ENCODE measurements around the gene HSCB. TPM values are rescaled to one million over a fixed set of nuclear protein-coding genes. Genes with fewer than 3 reads are reported as not detected.
"Not testable (repeated sequence)": the region's sequence is repeated elsewhere in the genome, so short reads cannot be mapped to it uniquely, and the experiment has no call there.

The HSCB gene, protein sequence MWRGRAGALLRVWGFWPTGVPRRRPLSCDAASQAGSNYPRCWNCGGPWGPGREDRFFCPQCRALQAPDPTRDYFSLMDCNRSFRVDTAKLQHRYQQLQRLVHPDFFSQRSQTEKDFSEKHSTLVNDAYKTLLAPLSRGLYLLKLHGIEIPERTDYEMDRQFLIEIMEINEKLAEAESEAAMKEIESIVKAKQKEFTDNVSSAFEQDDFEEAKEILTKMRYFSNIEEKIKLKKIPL
- total RNA-seq (2014; rRNA removed; shearing (Covaris generic)), result 22.3 and 22.7 TPM in 2 replicates

GRCh38 chr22:28741785-28742561, at the start of gene HSCB, which contains the start of gene CHEK2:
Gene HSCB (plus strand): TSS chr22:28742039. CDS start chr22:28742096, 57 bp downstream.
Gene CHEK2 (minus strand): TSS chr22:28741820. CDS start chr22:28734721, 7,099 bp downstream.
- Histone ChIP-seq H3K4me3 (peak within 1 kb of the TSS; percentile 75), H3K27ac (peak within 1 kb of the TSS; percentile 83), H3K27me3 (replicated peaks) (no peaks in the 10 kb centered on the region), H3K9me3 (replicated peaks) (no peaks in the 10 kb centered on the region), H3K36me3 (peaks cover 40% of the 10 kb centered on the region), H3K4me1 (replicated peaks) (peaks cover 26% of the 10 kb centered on the region)
- DNase-seq (ENCODE audit: low read depth in 1 of 2, low spot score in 2 of 2), result peak; percentile 97 to 99

- H3K27ac ChIP-seq; H3K27me3 ChIP-seq (replicated peaks); H3K4me1 ChIP-seq (replicated peaks); H3K36me3 ChIP-seq; H3K4me3 ChIP-seq; DNase-seq (ENCODE audit: low read depth in 1 of 2, low spot score in 2 of 2); H3K9me3 ChIP-seq (replicated peaks): not testable (repeated sequence)
Observed at GRCh38 chr22:28693041-28693760, 48.6 kb upstream of the HSCB start.

- H3K27ac ChIP-seq, result no peak overlapping the region
- H3K36me3 ChIP-seq, result no peaks in the 10 kb centered on the region
- no peaks in the 10 kb centered on the region for H3K9me3 ChIP-seq (replicated peaks)
- no peaks in the 10 kb centered on the region for H3K4me1 ChIP-seq (replicated peaks)
- no peak for DNase-seq (ENCODE audit: low read depth in 1 of 2, low spot score in 2 of 2)
- no peak overlapping the region for H3K4me3 ChIP-seq
- no peaks in the 10 kb centered on the region for H3K27me3 ChIP-seq (replicated peaks)
Observed at GRCh38 chr22:28702891-28703290, 38.9 kb upstream of the HSCB start.

GRCh38 chr22:28703436-28703835, 38.4 kb upstream of the HSCB start:
- Histone ChIP-seq H3K36me3 (peaks cover 4% of the 10 kb centered on the region; the same call in 1 of the 2 replicates), H3K4me1 (replicated peaks) (no peaks in the 10 kb centered on the region), H3K27me3 (replicated peaks) (no peaks in the 10 kb centered on the region), H3K9me3 (replicated peaks) (no peaks in the 10 kb centered on the region), H3K4me3 (no peak overlapping the region), H3K27ac (no peak overlapping the region)
- DNase-seq (ENCODE audit: low read depth in 1 of 2, low spot score in 2 of 2), result no peak

DNA sequence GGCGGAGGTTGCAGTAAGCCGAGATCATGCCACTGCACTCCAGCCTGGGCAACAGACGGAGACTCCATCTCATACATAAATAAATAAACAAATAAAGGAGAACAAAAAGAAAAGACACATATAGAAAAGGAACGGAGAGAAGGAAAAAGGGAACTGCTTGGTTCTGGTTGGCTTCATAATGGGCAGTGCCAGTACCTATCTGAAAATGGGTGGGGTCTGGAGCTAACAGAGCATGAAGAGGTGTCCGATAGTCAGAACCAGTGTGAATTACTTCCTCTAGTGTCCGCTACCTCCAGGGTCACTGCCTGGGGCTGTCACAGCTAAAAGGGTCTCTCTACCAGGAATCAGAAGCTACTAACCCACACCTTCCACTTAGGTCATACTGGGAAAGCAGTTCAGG, 35.0 kb upstream of the HSCB start:
- H3K27ac ChIP-seq, result no peak overlapping the region
- H3K27me3 ChIP-seq (replicated peaks), result no peaks in the 10 kb centered on the region
- H3K9me3 ChIP-seq (replicated peaks), result no peaks in the 10 kb centered on the region
- peaks cover 10% of the 10 kb centered on the region for H3K36me3 ChIP-seq
- peaks cover 23% of the 10 kb centered on the region for H3K4me1 ChIP-seq (replicated peaks)
- DNase-seq (ENCODE audit: low read depth in 1 of 2, low spot score in 2 of 2), result no peak
- no peak overlapping the region for H3K4me3 ChIP-seq

DNA sequence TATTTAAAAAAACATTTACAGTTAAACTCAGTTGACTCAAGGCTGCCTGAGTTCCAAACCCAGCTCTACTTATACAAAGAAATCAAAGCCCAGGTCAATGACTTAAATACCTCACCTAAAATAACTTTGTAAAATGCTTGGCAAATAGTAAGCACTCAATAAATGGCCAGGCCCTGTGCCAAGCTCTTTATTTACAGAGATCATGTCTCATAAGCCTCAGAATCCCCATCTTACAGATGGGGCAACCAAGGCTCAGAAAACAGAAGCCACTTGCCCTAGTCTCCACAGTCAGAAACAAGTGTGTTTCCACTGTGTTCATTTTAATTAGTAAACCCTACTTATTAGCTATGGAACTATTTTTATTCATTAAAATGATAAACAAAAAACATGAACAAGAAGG, 31.7 kb upstream of the HSCB start:
- H3K27me3 ChIP-seq (replicated peaks), result no peaks in the 10 kb centered on the region
- no peaks in the 10 kb centered on the region for H3K9me3 ChIP-seq (replicated peaks)
- H3K36me3 ChIP-seq, result peaks cover 10% of the 10 kb centered on the region
- peaks cover 35% of the 10 kb centered on the region for H3K4me1 ChIP-seq (replicated peaks)
- no peak overlapping the region for H3K27ac ChIP-seq
- no peak for DNase-seq (ENCODE audit: low read depth in 1 of 2, low spot score in 2 of 2)
- H3K4me3 ChIP-seq, result no peak overlapping the region

- H3K4me3 ChIP-seq, result no peak overlapping the region
- peak overlapping the region; percentile 33 for H3K27ac ChIP-seq
- peak in 1 of 2 experiments; percentile 15 for DNase-seq (ENCODE audit: low read depth in 1 of 2, low spot score in 2 of 2)
- H3K36me3 ChIP-seq, result peaks cover 10% of the 10 kb centered on the region
- no peaks in the 10 kb centered on the region for H3K9me3 ChIP-seq (replicated peaks)
- H3K4me1 ChIP-seq (replicated peaks), result peaks cover 35% of the 10 kb centered on the region
- no peaks in the 10 kb centered on the region for H3K27me3 ChIP-seq (replicated peaks)
Observed at GRCh38 chr22:28710576-28711191, 31.2 kb upstream of the HSCB start.

DNA sequence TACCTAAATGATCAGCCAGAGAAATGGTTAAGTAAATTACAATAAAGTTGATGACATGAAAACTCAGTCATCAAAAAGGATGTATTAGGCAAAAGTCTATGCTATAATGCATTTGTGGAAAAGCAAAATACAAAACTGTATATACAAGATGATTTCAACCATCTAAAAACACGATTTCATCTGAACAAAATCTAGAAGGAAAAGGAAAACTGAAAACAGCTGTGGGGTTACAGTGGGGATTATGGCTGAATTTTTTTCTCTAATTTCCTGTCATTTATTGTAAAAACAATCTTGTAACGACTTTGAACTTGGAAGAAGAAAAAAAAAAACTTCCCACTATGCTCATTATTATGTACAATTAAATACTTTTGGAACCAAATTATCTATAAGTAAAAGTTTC, 30.5 kb upstream of the HSCB start:
- Histone ChIP-seq H3K27ac (no peak overlapping the region), H3K27me3 (replicated peaks) (no peaks in the 10 kb centered on the region), H3K36me3 (peaks cover 10% of the 10 kb centered on the region), H3K4me3 (no peak overlapping the region), H3K9me3 (replicated peaks) (no peaks in the 10 kb centered on the region), H3K4me1 (replicated peaks) (peaks cover 35% of the 10 kb centered on the region)
- no peak for DNase-seq (ENCODE audit: low read depth in 1 of 2, low spot score in 2 of 2)

DNA sequence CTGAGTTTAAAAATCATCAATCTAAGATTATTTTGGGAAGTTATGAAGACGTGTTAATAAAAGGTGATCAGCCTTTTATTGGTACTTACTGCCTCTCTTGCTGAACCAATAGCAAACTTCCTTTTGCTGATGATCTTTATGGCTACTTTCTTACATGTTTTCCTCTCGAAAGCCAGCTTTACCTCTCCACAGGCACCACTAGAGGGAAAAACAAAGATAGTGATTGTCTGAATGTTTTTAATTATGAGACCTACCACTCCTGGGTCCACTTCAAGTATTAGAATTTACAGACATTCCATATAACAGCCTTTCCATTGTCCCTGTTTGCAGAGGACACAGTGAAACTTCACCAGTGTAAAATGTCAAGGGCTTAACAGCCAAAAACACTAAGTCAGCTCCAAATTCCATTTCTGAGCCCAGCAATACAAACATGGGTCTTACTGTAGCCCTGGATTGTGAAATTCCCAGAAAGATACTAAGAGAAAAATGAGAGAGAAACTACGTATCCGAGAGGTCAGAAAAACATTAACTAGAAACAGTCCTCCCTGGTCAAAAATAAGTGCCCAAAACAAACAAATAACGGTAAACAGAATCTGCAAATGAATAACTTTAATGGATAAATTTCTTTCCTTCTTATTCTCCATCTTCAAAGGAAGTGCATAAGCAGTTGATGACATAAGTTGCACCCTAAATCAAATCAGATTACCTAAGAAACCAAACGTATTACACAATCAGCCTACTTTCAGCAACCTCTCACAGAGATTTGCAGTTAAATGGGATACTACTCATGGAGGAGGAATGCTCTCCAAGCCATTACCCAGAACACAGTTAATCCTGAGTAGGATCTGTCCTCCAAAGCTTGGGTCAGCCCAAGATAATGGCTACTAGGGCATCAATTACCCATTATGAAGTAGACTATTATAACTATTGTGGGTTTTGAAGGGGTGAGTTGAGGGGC, 29.7 kb upstream of the HSCB start:
- H3K36me3 ChIP-seq, result peaks cover 10% of the 10 kb centered on the region
- peaks cover 35% of the 10 kb centered on the region for H3K4me1 ChIP-seq (replicated peaks)
- no peaks in the 10 kb centered on the region for H3K27me3 ChIP-seq (replicated peaks)
- H3K9me3 ChIP-seq (replicated peaks), result no peaks in the 10 kb centered on the region
- no peak overlapping the region for H3K4me3 ChIP-seq
- H3K27ac ChIP-seq, result peak overlapping the region; percentile 69
- peak in 1 of 2 experiments; percentile 58 for DNase-seq (ENCODE audit: low read depth in 1 of 2, low spot score in 2 of 2)

DNA sequence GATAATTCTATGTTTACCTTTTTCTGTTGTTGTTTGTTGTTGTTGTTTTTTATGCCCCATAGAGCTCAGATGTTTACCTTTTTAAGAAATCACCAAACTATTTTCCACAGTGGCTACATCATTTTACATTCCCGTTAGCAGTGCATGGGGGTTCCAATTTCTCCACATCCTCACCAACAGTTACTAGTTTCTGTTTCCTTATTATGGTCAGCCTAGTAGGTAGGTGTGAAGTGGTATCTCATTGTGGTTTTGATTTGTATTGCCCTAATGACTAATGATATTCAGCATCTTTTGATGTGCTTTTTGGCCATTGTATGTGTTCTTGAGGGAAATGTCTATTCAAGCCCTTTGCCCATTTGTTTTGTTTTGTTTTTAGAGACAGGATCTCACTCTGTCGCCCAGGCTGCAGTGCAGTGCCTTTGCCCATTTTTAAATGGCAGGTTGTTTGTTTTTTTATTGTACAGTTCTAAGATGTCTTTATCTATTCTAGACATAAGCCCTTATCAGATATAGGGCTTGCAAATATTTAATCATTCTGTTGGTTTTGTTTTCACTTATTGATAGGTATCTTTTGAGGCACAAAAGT, 27.7 kb upstream of the HSCB start:
- Histone ChIP-seq H3K4me3 (no peak overlapping the region), H3K36me3 (peaks cover 5% of the 10 kb centered on the region)
- no peak for DNase-seq (ENCODE audit: low read depth in 1 of 2, low spot score in 2 of 2)

GRCh38 chr22:28715611-28716010, 26.2 kb upstream of the HSCB start:
- DNase-seq (ENCODE audit: low read depth in 1 of 2, low spot score in 2 of 2), result no peak
- Histone ChIP-seq H3K9me3 (replicated peaks) (no peaks in the 10 kb centered on the region), H3K4me3 (no peak overlapping the region), H3K36me3 (peaks cover 3% of the 10 kb centered on the region; the same call in 1 of the 2 replicates), H3K27ac (no peak overlapping the region), H3K27me3 (replicated peaks) (no peaks in the 10 kb centered on the region), H3K4me1 (replicated peaks) (peaks cover 24% of the 10 kb centered on the region)

More for the DNA sequence above, 27.7 kb upstream of the HSCB start:
- no peaks in the 10 kb centered on the region for H3K27me3 ChIP-seq (replicated peaks)
- H3K4me1 ChIP-seq (replicated peaks), result peaks cover 35% of the 10 kb centered on the region
- no peak overlapping the region for H3K27ac ChIP-seq
- H3K9me3 ChIP-seq (replicated peaks), result no peaks in the 10 kb centered on the region

GRCh38 chr22:28716686-28717085, 25.2 kb upstream of the HSCB start:
- no peak for DNase-seq (ENCODE audit: low read depth in 1 of 2, low spot score in 2 of 2)
- H3K27ac ChIP-seq, result no peak overlapping the region

More at GRCh38 chr22:28716686-28717085, 25.2 kb upstream of the HSCB start:
- Histone ChIP-seq H3K36me3 (peaks cover 3% of the 10 kb centered on the region; the same call in 1 of the 2 replicates), H3K9me3 (replicated peaks) (no peaks in the 10 kb centered on the region), H3K4me3 (no peak overlapping the region), H3K4me1 (replicated peaks) (peaks cover 13% of the 10 kb centered on the region), H3K27me3 (replicated peaks) (no peaks in the 10 kb centered on the region)
